Adrenal gland (tissue), 12 donors: ENCODE measurements around the gene HID1. TPM values are rescaled to one million over a fixed set of nuclear protein-coding genes. Genes with fewer than 3 reads are reported as not detected.

Source experiments
- DNase-seq, 7 donors: peaks; one replicate each; pipeline ENCODE4 v3.0.0-alpha.2; 2019 to 2020
- H3K27ac ChIP-seq, 5 donors: fragments of 200-600 bp; sonication (generic) in 4 of 5; 1 replicate in 3 of 5; 2 replicates in 2 of 5; pipeline versions ENCODE4 v1.5.1 to v1.8.0; 2016 to 2020; ENCODE audit warnings: mild to moderate bottlenecking in 1 of 5
- H3K27me3 ChIP-seq: fragments of 200-600 bp; 2 replicates; pipeline ENCODE4 v1.8.0; 2021
- H3K36me3 ChIP-seq, 2 donors: fragments of 200-600 bp; replicated peaks in 1 of 2; 1 replicate in 1 of 2; 2 replicates in 1 of 2; pipeline versions ENCODE4 v1.5.1 to v1.8.0; 2018 to 2022
- H3K4me1 ChIP-seq, 2 donors: fragments of 200-600 bp; replicated peaks in 1 of 2; 1 replicate in 1 of 2; 2 replicates in 1 of 2; pipeline versions ENCODE4 v1.5.1 to v1.8.0; 2018 to 2021
- H3K4me3 ChIP-seq, 4 donors: fragments of 200-600 bp; sonication (generic) in 3 of 4; one replicate each; pipeline ENCODE4 v1.5.1; 2016 to 2018
- H3K9me3 ChIP-seq, 3 donors: fragments of 200-600 bp; sonication (generic) in 1 of 3; replicated peaks in 1 of 3; 1 replicate in 2 of 3; 2 replicates in 1 of 3; pipeline versions ENCODE4 v1.5.1 to v1.8.0; 2016 to 2021
- CTCF ChIP-seq, 6 experiments: fragments of 450-650 bp in 4 of 6; fragments of 200-600 bp in 2 of 6; sonication (generic) in 1 of 6; IDR thresholded peaks; 1 replicate in 5 of 6; 2 replicates in 1 of 6; pipeline versions ENCODE4 v1.5.1 to v1.8.0; 2016 to 2021; ENCODE audit warnings: antibody characterized with exemption in 6 of 6, mild to moderate bottlenecking in 2 of 6, moderate library complexity in 1 of 6
- POLR2A ChIP-seq, 2 donors: fragments of 450-650 bp; IDR thresholded peaks; one replicate each; pipeline ENCODE4 v1.6.1; 2017; ENCODE audit warnings: antibody characterized with exemption in 2 of 2, mild to moderate bottlenecking in 2 of 2, moderate library complexity in 1 of 2
- WGBS, 4 donors: extraction: QIAGEN DNeasy Blood & Tissue Kit in 2 of 4; methylation state at CpG; one replicate each; pipeline versions ENCODE4 v1.1.5 to v1.1.7; 2013 to 2017; 5-methylcytosine and 5-hydroxymethylcytosine counted together
- intact Hi-C, 2 donors: fragments of 100-400 bp; cut with DNase I; formaldehyde crosslinking; loops; one replicate each; pipeline versions ENCODE4 v1.14.1 to v1.15.0; 2022 to 2023
- polyA plus RNA-seq, 3 donors: library from polyadenylated mRNA; stranded (reverse); fragments of 200-250 nt in 2 of 3; fragments of 350-450 nt in 1 of 3; fragmentation: Illumina TruSeq in 1 of 3; extraction: RNeasy Lipid Tissue Mini Kit (QIAGEN cat#74804) in 1 of 3; gene quantifications; one replicate each; pipeline ENCODE4 v1.2.3, GENCODE V29; 2013 to 2014
- total RNA-seq, 9 donors: library from RNA; depleted of rRNA in 4 of 9; stranded (reverse); fragments of >200 nt in 4 of 9; fragments of 120-200 nt in 1 of 9; fragmentation: NEBNext Ultra II Directional in 1 of 9; extraction: Animal tissue kit (Norgen Biotek cat#: 25700) in 1 of 9; gene quantifications; one replicate each; pipeline versions ENCODE4 v1.1.0 to v1.2.4, GENCODE V29; 2013 to 2023
- donor health status: healthy with polysubstance abuse.
- donor health status: Bipolar disorder and iron deficiency.
- donor health status: DM: yes; HTN: yes; CAD: no.
- donor health status: DM: no; HTN: no; CAD: no.
- donor health status: DM: no; HTN: no; CAD: no.
- donor health status: DM: yes; HTN: yes; CAD: no.

Gene HID1
- total and polyA plus RNA-seq, 12 donors: 2.8 to 42.6 (median 8.3) TPM

DNA sequence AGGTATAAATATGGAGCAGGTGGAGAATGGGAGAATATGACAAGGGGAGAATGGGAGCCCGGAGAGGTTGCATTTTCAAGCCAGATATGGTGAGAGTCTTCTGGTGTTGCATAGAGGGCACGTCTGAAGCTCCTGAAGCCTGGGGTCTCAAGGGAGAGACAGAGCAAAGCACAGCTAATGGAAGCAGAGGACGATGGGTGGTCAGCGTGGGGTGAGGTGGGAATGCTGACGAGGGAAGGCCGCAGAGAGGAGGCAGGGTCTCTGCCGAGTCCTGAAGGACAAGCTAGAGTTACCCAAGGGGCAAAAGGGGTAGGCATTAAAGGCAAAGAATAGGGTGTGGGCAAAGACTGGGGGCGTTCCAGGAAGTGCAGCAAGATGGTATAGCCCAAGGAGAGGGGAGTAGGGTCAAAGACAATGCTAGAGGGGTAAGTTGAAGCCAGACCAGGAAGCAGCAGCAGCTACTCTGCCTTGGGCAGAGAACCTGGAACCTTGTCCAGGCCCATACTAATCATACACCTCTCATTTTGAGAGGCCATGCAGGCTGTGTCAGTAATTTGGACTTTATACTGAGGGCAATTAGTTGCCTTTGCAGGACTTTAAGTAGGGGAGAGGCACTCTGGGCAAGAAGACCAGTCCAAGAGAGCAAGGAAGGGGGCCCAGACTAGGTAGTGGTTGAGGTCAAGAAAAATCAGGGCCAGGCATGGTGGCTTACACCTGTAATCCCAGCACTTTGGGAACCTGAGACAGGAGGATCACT is 34.2 kb downstream of the HID1 start:
- intact Hi-C loops: no loop called here
- no peak overlapping the region for H3K27ac ChIP-seq
- H3K4me1 ChIP-seq: no peaks in the 10 kb centered on the region
- H3K27me3 ChIP-seq: peaks cover 41% of the 10 kb centered on the region
- no peak for DNase-seq
- H3K4me3 ChIP-seq: no peak overlapping the region
- TF ChIP-seq POLR2A (IDR thresholded peaks at IDR 0.05): no peak
- no peak for TF ChIP-seq CTCF (IDR thresholded peaks at IDR 0.05)
- no peaks in the 10 kb centered on the region for H3K9me3 ChIP-seq
- no peaks in the 10 kb centered on the region for H3K36me3 ChIP-seq
- WGBS, 4 donors: 61 to 75% (median 72%) methylated on average over 8 of the region's 8 CpGs

GRCh38 chr17:74937064-74938051 is 35.2 kb downstream of the HID1 start:
- Histone ChIP-seq H3K4me3 (no peak overlapping the region), H3K4me1 (no peaks in the 10 kb centered on the region), H3K27me3 (peaks cover 37% of the 10 kb centered on the region), H3K36me3 (no peaks in the 10 kb centered on the region), H3K27ac (no peak overlapping the region), H3K9me3 (no peaks in the 10 kb centered on the region)
- WGBS, 4 donors: 50 to 53% (median 52%) methylated on average over 10 to 11 of the region's 11 CpGs
- no peak for TF ChIP-seq POLR2A (IDR thresholded peaks at IDR 0.05)
- TF ChIP-seq CTCF (IDR thresholded peaks at IDR 0.05): no peak
- intact Hi-C loops: no loop called here
- no peak for DNase-seq

- Histone ChIP-seq H3K9me3 (no peaks in the 10 kb centered on the region), H3K4me3 (no peak overlapping the region), H3K27ac (no peak overlapping the region), H3K27me3 (peaks cover 31% of the 10 kb centered on the region), H3K4me1 (no peaks in the 10 kb centered on the region), H3K36me3 (no peaks in the 10 kb centered on the region)
- 18 to 23% (median 21%) methylated on average over 6 to 12 of the region's 12 CpGs for WGBS, 4 donors
- intact Hi-C loops: no loop called here
- no peak for DNase-seq
- TF ChIP-seq CTCF (IDR thresholded peaks at IDR 0.05): no peak
- no peak for TF ChIP-seq POLR2A (IDR thresholded peaks at IDR 0.05)
Observed at GRCh38 chr17:74936470-74936799, 36.1 kb downstream of the HID1 start.
